HEK293 (cell line): ENCODE data around the gene HSCB.

Source experiments
- ATF2 ChIP-seq: fragments of 450-650 bp; formaldehyde crosslinking; IDR thresholded peaks from 2 replicates; pipeline ENCODE4 v1.5.1; 2016; ENCODE audit warnings: missing biosample characterization, missing genetic modification characterization, low read depth
- BCL6B ChIP-seq: fragments of 450-650 bp; formaldehyde crosslinking; IDR thresholded peaks from 2 replicates; pipeline ENCODE4 v1.5.1; 2017; ENCODE audit warnings: missing biosample characterization, missing genetic modification characterization
- HIC1 ChIP-seq: fragments of 450-650 bp; formaldehyde crosslinking; IDR thresholded peaks from 2 replicates; pipeline ENCODE4 v1.5.1; 2016; ENCODE audit warnings: missing biosample characterization, missing genetic modification characterization
- SP2 ChIP-seq: fragments of 450-650 bp; formaldehyde crosslinking; IDR thresholded peaks from 2 replicates; pipeline ENCODE4 v1.5.1; 2016; ENCODE audit warnings: missing biosample characterization, missing genetic modification characterization
- SP7 ChIP-seq: fragments of 450-650 bp; formaldehyde crosslinking; IDR thresholded peaks from 2 replicates; pipeline ENCODE4 v1.5.1; 2016; ENCODE audit warnings: missing biosample characterization, missing genetic modification characterization
- ZFP69B ChIP-seq: fragments of 450-650 bp; formaldehyde crosslinking; IDR thresholded peaks from 2 replicates; pipeline ENCODE4 v1.5.1; 2016; ENCODE audit warnings: missing biosample characterization, missing genetic modification characterization
- ZIC2 ChIP-seq: fragments of 450-650 bp; formaldehyde crosslinking; IDR thresholded peaks from 2 replicates; pipeline ENCODE4 v1.5.1; 2016; ENCODE audit warnings: missing biosample characterization, missing genetic modification characterization
- ZNF114 ChIP-seq: fragments of 450-650 bp; formaldehyde crosslinking; IDR thresholded peaks from 2 replicates; pipeline ENCODE4 v1.5.0; 2017; ENCODE audit warnings: missing biosample characterization, missing genetic modification characterization
- ZNF132 ChIP-seq: fragments of 450-650 bp; formaldehyde crosslinking; IDR thresholded peaks from 2 replicates; pipeline ENCODE4 v1.5.1; 2017; ENCODE audit warnings: missing biosample characterization, missing genetic modification characterization, borderline replicate concordance
- ZNF169 ChIP-seq: fragments of 450-650 bp; formaldehyde crosslinking; IDR thresholded peaks from 2 replicates; pipeline ENCODE4 v1.5.1; 2016; ENCODE audit warnings: missing biosample characterization, missing genetic modification characterization
- ZNF221 ChIP-seq: fragments of 450-650 bp; formaldehyde crosslinking; IDR thresholded peaks from 2 replicates; pipeline ENCODE4 v1.5.1; 2017; ENCODE audit warnings: missing biosample characterization, missing genetic modification characterization, borderline replicate concordance
- ZNF335 ChIP-seq: fragments of 450-650 bp; formaldehyde crosslinking; conservative IDR thresholded peaks from 2 replicates; pipeline ENCODE4 v1.5.1; 2016; ENCODE audit warnings: missing biosample characterization, missing genetic modification characterization
- ZNF398 ChIP-seq: fragments of 450-650 bp; formaldehyde crosslinking; IDR thresholded peaks from 2 replicates; pipeline ENCODE4 v1.5.1; 2017; ENCODE audit warnings: missing biosample characterization, missing genetic modification characterization
- ZNF544 ChIP-seq: fragments of 450-650 bp; formaldehyde crosslinking; IDR thresholded peaks from 2 replicates; pipeline ENCODE4 v1.5.0; 2017; ENCODE audit warnings: missing biosample characterization, missing genetic modification characterization
- ZNF548 ChIP-seq: fragments of 450-650 bp; formaldehyde crosslinking; IDR thresholded peaks from 2 replicates; pipeline ENCODE4 v1.5.1; 2016; ENCODE audit warnings: missing biosample characterization, missing genetic modification characterization
- ZNF610 ChIP-seq: fragments of 450-650 bp; formaldehyde crosslinking; IDR thresholded peaks from 2 replicates; pipeline ENCODE4 v1.5.1; 2016; ENCODE audit warnings: missing biosample characterization, missing genetic modification characterization, borderline replicate concordance
- ZNF623 ChIP-seq: fragments of 450-650 bp; formaldehyde crosslinking; IDR thresholded peaks from 2 replicates; pipeline ENCODE4 v1.5.1; 2016; ENCODE audit warnings: missing biosample characterization, missing genetic modification characterization
- ZNF624 ChIP-seq: fragments of 450-650 bp; formaldehyde crosslinking; IDR thresholded peaks from 2 replicates; pipeline ENCODE4 v1.5.1; 2017; ENCODE audit warnings: missing biosample characterization, missing genetic modification characterization
- ZNF626 ChIP-seq: fragments of 450-650 bp; sonication (Bioruptor Pico); formaldehyde crosslinking; IDR thresholded peaks from 2 replicates; pipeline ENCODE4 v1.5.1; 2018; ENCODE audit warnings: missing biosample characterization, missing genetic modification characterization, inconsistent platforms
- ZNF629 ChIP-seq: fragments of 450-650 bp; formaldehyde crosslinking; IDR thresholded peaks from 2 replicates; pipeline ENCODE4 v1.5.1; 2017; ENCODE audit warnings: missing biosample characterization, missing genetic modification characterization
- ZNF658 ChIP-seq: fragments of 450-650 bp; formaldehyde crosslinking; IDR thresholded peaks from 2 replicates; pipeline ENCODE4; 2016; ENCODE audit warnings: missing biosample characterization, missing genetic modification characterization
- ZNF660 ChIP-seq: fragments of 450-650 bp; IDR thresholded peaks from 2 replicates; pipeline ENCODE4 v1.5.1; 2018; ENCODE audit warnings: missing biosample characterization, mild to moderate bottlenecking, missing genetic modification characterization
- ZNF664 ChIP-seq: fragments of 450-650 bp; formaldehyde crosslinking; IDR thresholded peaks from 2 replicates; pipeline ENCODE4 v1.5.1; 2016; ENCODE audit warnings: missing biosample characterization, missing genetic modification characterization
- ZNF76 ChIP-seq: fragments of 450-650 bp; formaldehyde crosslinking; IDR thresholded peaks from 2 replicates; pipeline ENCODE4; 2016; ENCODE audit warnings: low read depth, missing biosample characterization, missing genetic modification characterization, borderline replicate concordance
- ZNF768 ChIP-seq: fragments of 450-650 bp; formaldehyde crosslinking; IDR thresholded peaks from 2 replicates; pipeline ENCODE4 v1.5.1; 2018; ENCODE audit warnings: missing biosample characterization, mild to moderate bottlenecking, missing genetic modification characterization
- ZNF785 ChIP-seq: fragments of 450-650 bp; formaldehyde crosslinking; IDR thresholded peaks from 2 replicates; pipeline ENCODE4 v1.5.1; 2016; ENCODE audit warnings: missing biosample characterization, missing genetic modification characterization
- ZNF791 ChIP-seq: fragments of 450-650 bp; formaldehyde crosslinking; IDR thresholded peaks from 2 replicates; pipeline ENCODE4 v1.5.1; 2016; ENCODE audit warnings: missing biosample characterization, missing genetic modification characterization
- ZNF792 ChIP-seq: fragments of 450-650 bp; formaldehyde crosslinking; IDR thresholded peaks from 2 replicates; pipeline ENCODE4 v1.5.1; 2016; ENCODE audit warnings: missing biosample characterization, missing genetic modification characterization
- ZNF830 ChIP-seq: fragments of 450-650 bp; IDR thresholded peaks from 2 replicates; pipeline ENCODE4 v1.5.0; 2018; ENCODE audit warnings: missing biosample characterization, missing genetic modification characterization, low read depth, mild to moderate bottlenecking, moderate library complexity
- ZSCAN18 ChIP-seq: fragments of 450-650 bp; formaldehyde crosslinking; IDR thresholded peaks from 2 replicates; pipeline ENCODE4 v1.5.1; 2016; ENCODE audit warnings: missing biosample characterization, missing genetic modification characterization
- ZSCAN30 ChIP-seq: fragments of 450-650 bp; IDR thresholded peaks from 2 replicates; pipeline ENCODE4 v1.5.1; 2018; ENCODE audit warnings: missing biosample characterization, mild to moderate bottlenecking, missing genetic modification characterization, moderate library complexity
- ZXDB ChIP-seq: fragments of 450-650 bp; formaldehyde crosslinking; IDR thresholded peaks from 2 replicates; pipeline ENCODE4 v1.5.1; 2016; ENCODE audit warnings: missing biosample characterization, missing genetic modification characterization

The HSCB gene

GRCh38 chr22:28772633-28773460, 31.0 kb downstream of the HSCB start, which contains the start of gene CCDC117 (continued):
- TF ChIP-seq ZNF544 (tag by site-specific recombination): no peak
- no peak for TF ChIP-seq ZNF169 (tag by site-specific recombination)
- TF ChIP-seq ZNF626: 0 out of 2 replicates have a peak, but pooled peaks have one; percentile 8
- TF ChIP-seq ZXDB (tag by site-specific recombination): peak; percentile 85
- no peak for TF ChIP-seq ZNF221 (tag by site-specific recombination)
- no peak for TF ChIP-seq ZNF132
- TF ChIP-seq ZNF629 (tag by site-specific recombination): peak; percentile 54; the same call in 1 of the 2 replicates
- TF ChIP-seq ATF2 (tag by site-specific recombination): no peak
- TF ChIP-seq ZNF335 (tag by site-specific recombination): peak; percentile 93
- peak; percentile 58; the same call in 1 of the 2 replicates for TF ChIP-seq ZSCAN30 (tag by site-specific recombination)
- TF ChIP-seq ZSCAN18: 0 out of 2 replicates have a peak, but pooled peaks have one; percentile 26
- TF ChIP-seq ZNF623 (tag by site-specific recombination): no peak
- TF ChIP-seq SP7 (tag by site-specific recombination): 0 out of 2 replicates have a peak, but pooled peaks have one; percentile 35
- TF ChIP-seq ZNF398 (tag by site-specific recombination): peak; percentile 99
- no peak for TF ChIP-seq ZNF610 (tag by site-specific recombination)
- TF ChIP-seq ZFP69B (tag by site-specific recombination): no peak
- peak; percentile 99 for TF ChIP-seq ZNF76 (tag by site-specific recombination)
- no peak for TF ChIP-seq ZNF768 (tag by site-specific recombination)
- no peak for TF ChIP-seq ZNF664
- 0 out of 2 replicates have a peak, but pooled peaks have one; percentile 10 for TF ChIP-seq SP2 (tag by site-specific recombination)
- no peak for TF ChIP-seq ZNF791
- no peak for TF ChIP-seq ZNF792 (tag by site-specific recombination)
- TF ChIP-seq ZNF548 (tag by site-specific recombination): no peak
- TF ChIP-seq ZNF658 (tag by site-specific recombination): no peak
- no peak for TF ChIP-seq ZNF624
- no peak for TF ChIP-seq ZNF830
- TF ChIP-seq ZIC2 (tag by site-specific recombination): no peak
- no peak for TF ChIP-seq HIC1 (tag by site-specific recombination)
- no peak for TF ChIP-seq ZNF114
- no peak for TF ChIP-seq ZNF785
- TF ChIP-seq ZNF660 (tag by site-specific recombination): peak; percentile 63
- no peak for TF ChIP-seq BCL6B (tag by site-specific recombination)
